Neural cell (in vitro differentiated cells): Measurements from ENCODE around the gene ARHGAP25. TPM values are rescaled to one million over a fixed set of nuclear protein-coding genes. Genes with fewer than 3 reads are reported as not detected.

Experiments
- H2AFZ ChIP-seq: fragments of 200-600, 300-800 bp; sonication (generic), shearing (Covaris generic); 2 replicates; pipeline ENCODE4 v1.6.0; 2014; ENCODE audit warnings: low read depth, mild to moderate bottlenecking, antibody characterized with exemption, low read length, moderate library complexity
- H3F3A ChIP-seq: fragments of 200-600 bp; shearing (Covaris generic); 2 replicates; pipeline ENCODE4 v1.6.1; 2016; ENCODE audit warnings: mild to moderate bottlenecking, moderate library complexity, mixed read lengths, antibody characterized with exemption, low read length; ENCODE audit not compliant: insufficient read depth, poor library complexity, severe bottlenecking
- H3K27ac ChIP-seq: fragments of 200-600, 300-800 bp; sonication (generic), shearing (Covaris generic); 2 replicates; pipeline ENCODE4 v1.5.1; 2014; ENCODE audit warnings: mild to moderate bottlenecking, low read length, moderate library complexity
- H3K27me3 ChIP-seq: fragments of 300-800, 200-600 bp; sonication (generic), shearing (Covaris generic); 2 replicates; pipeline ENCODE4 v1.6.0; 2014; ENCODE audit warnings: mild to moderate bottlenecking, low read depth, low read length, moderate library complexity; ENCODE audit not compliant: insufficient read depth
- H3K36me3 ChIP-seq: fragments of 300-800, 200-600 bp; sonication (generic), shearing (Covaris generic); 2 replicates; pipeline ENCODE4 v1.5.1; 2014; ENCODE audit warnings: mild to moderate bottlenecking, antibody characterized with exemption, low read length, moderate library complexity; ENCODE audit not compliant: insufficient read depth
- H3K4me2 ChIP-seq: fragments of 300-800, 200-600 bp; sonication (generic), shearing (Covaris generic); 2 replicates; pipeline ENCODE4 v1.6.0; 2014; ENCODE audit warnings: mild to moderate bottlenecking, low read length
- H3K4me3 ChIP-seq: fragments of 300-800, 200-600 bp; sonication (generic), shearing (Covaris generic); 2 replicates; pipeline ENCODE4 v1.5.1; 2014; ENCODE audit warnings: mild to moderate bottlenecking, low read length, moderate library complexity
- H3K79me2 ChIP-seq: fragments of 200-600 bp; shearing (Covaris generic); replicated peaks from 2 replicates; pipeline ENCODE4 v1.6.0; 2014; ENCODE audit warnings: mild to moderate bottlenecking, low read length, moderate library complexity; ENCODE audit not compliant: insufficient read depth
- H3K9ac ChIP-seq: fragments of 300-800, 200-600 bp; sonication (generic), shearing (Covaris generic); 2 replicates; pipeline ENCODE4 v1.6.1; 2016; ENCODE audit warnings: mild to moderate bottlenecking, low read length, mixed read lengths
- H3K9me2 ChIP-seq: fragments of 200-600 bp; shearing (Covaris generic); 2 replicates; pipeline ENCODE4 v1.6.1; 2016; ENCODE audit warnings: mild to moderate bottlenecking, low read length, mixed read lengths; ENCODE audit not compliant: insufficient read depth
- H3K9me3 ChIP-seq: fragments of 200-600, 300-800 bp; sonication (generic), shearing (Covaris generic); 2 replicates; pipeline ENCODE4 v1.6.1; 2016; ENCODE audit warnings: mild to moderate bottlenecking, mixed run types, low read length, moderate library complexity, mixed read lengths
- H4K20me1 ChIP-seq: fragments of 200-600 bp; shearing (Covaris generic); 2 replicates; pipeline ENCODE4 v1.6.1; 2016; ENCODE audit warnings: mild to moderate bottlenecking, mixed run types; ENCODE audit not compliant: insufficient read depth
- EP300 ChIP-seq: fragments of 450-650 bp; conservative IDR thresholded peaks from 2 replicates; pipeline ENCODE4 v1.6.1; 2014; ENCODE audit warnings: antibody characterized with exemption, mild to moderate bottlenecking, moderate library complexity; ENCODE audit not compliant: poor library complexity, severe bottlenecking
- EZH2 ChIP-seq: fragments of 200-600, 300-800 bp; shearing (Covaris generic), sonication (generic); IDR thresholded peaks from 2 replicates; pipeline ENCODE4 v1.6.1; 2014; ENCODE audit warnings: antibody characterized with exemption, low read length, borderline replicate concordance, mild to moderate bottlenecking; ENCODE audit not compliant: insufficient read depth, poor library complexity, severe bottlenecking
- MXI1 ChIP-seq: fragments of 450-650 bp; conservative IDR thresholded peaks from 2 replicates; pipeline ENCODE4 v1.6.1; 2014; ENCODE audit warnings: antibody characterized with exemption, mild to moderate bottlenecking; ENCODE audit not compliant: poor library complexity, severe bottlenecking
- POLR2AphosphoS5 ChIP-seq: IDR thresholded peaks from 2 replicates; pipeline ENCODE4 v1.6.1; 2012
- RAD21 ChIP-seq: fragments of 450-650 bp; conservative IDR thresholded peaks from 2 replicates; pipeline ENCODE4 v1.6.1; 2014; ENCODE audit warnings: antibody characterized with exemption, mild to moderate bottlenecking, moderate library complexity
- REST ChIP-seq: IDR thresholded peaks from 2 replicates; pipeline ENCODE4 v1.6.1; 2012; ENCODE audit warnings: borderline replicate concordance
- TAF1 ChIP-seq: IDR thresholded peaks from 2 replicates; pipeline ENCODE4 v1.6.1; 2012; ENCODE audit warnings: low read depth
- polyA plus RNA-seq: library from polyadenylated mRNA; depleted of rRNA; stranded (reverse); fragments of >200 nt; gene quantifications from 2 replicates; pipeline ENCODE4 v1.2.3, GENCODE V29; 2014
- TF ChIP-seq, protein P1 (sequence below): fragments of 450-650 bp; IDR thresholded peaks from 2 replicates; pipeline ENCODE4 v1.5.1; 2014; ENCODE audit warnings: antibody characterized with exemption, mild to moderate bottlenecking, moderate library complexity; ENCODE audit not compliant: poor library complexity, severe bottlenecking

The ARHGAP25 gene
- polyA plus RNA-seq, 1 donor from 2014 or later: not detected

DNA sequence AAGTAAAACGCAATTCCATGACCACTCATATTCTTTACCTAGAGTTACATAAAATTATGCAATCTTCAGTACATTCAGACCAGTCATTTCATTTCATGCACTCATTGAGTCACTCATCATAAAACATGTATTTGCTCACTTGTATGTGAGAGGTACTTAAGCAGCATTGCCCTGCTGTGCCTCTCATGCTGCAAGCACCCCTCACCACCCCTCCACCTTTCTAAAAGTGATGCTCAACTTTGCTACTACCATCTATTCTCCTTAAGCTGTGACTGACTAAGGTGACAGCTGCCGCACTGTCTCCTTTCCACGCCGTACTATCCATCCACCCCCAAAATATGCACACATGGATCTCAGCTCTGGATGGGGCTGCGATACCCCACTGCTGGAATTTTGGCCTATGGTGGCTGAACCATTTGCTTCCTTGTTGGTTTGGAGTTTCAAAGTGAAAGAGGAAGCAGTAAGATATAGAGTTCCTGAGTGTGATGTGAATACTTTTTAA is 7.2 kb downstream of the ARHGAP25 start:
- no peak overlapping the region for H3K4me2 ChIP-seq
- no peaks in the 10 kb centered on the region for H4K20me1 ChIP-seq
- H3K27ac ChIP-seq: no peak overlapping the region

GRCh38 chr2:68742626-68743415 is 8.2 kb downstream of the ARHGAP25 start:
- H3F3A ChIP-seq: no peaks in the 10 kb centered on the region
- H3K36me3 ChIP-seq: no peaks in the 10 kb centered on the region
- no peaks in the 10 kb centered on the region for H3K79me2 ChIP-seq
- no peaks in the 10 kb centered on the region for H3K9me3 ChIP-seq
- no peaks in the 10 kb centered on the region for H3K9me2 ChIP-seq
- H3K9ac ChIP-seq: no peak overlapping the region
- H3K27ac ChIP-seq: no peak overlapping the region
- no peak overlapping the region for H2AFZ ChIP-seq
- no peak overlapping the region for H3K4me2 ChIP-seq
- H3K4me3 ChIP-seq: no peak overlapping the region
- no peaks in the 10 kb centered on the region for H3K27me3 ChIP-seq
- no peaks in the 10 kb centered on the region for H4K20me1 ChIP-seq
- no peak for TF ChIP-seq EP300
- no peak for TF ChIP-seq POLR2AphosphoS5
- TF ChIP-seq TAF1: no peak
- no peak for TF ChIP-seq MXI1
- no peak for TF ChIP-seq REST
- no peak for TF ChIP-seq RAD21
- TF ChIP-seq, protein P1, sequence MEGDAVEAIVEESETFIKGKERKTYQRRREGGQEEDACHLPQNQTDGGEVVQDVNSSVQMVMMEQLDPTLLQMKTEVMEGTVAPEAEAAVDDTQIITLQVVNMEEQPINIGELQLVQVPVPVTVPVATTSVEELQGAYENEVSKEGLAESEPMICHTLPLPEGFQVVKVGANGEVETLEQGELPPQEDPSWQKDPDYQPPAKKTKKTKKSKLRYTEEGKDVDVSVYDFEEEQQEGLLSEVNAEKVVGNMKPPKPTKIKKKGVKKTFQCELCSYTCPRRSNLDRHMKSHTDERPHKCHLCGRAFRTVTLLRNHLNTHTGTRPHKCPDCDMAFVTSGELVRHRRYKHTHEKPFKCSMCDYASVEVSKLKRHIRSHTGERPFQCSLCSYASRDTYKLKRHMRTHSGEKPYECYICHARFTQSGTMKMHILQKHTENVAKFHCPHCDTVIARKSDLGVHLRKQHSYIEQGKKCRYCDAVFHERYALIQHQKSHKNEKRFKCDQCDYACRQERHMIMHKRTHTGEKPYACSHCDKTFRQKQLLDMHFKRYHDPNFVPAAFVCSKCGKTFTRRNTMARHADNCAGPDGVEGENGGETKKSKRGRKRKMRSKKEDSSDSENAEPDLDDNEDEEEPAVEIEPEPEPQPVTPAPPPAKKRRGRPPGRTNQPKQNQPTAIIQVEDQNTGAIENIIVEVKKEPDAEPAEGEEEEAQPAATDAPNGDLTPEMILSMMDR: no peak

More for the DNA sequence above, 7.2 kb downstream of the ARHGAP25 start:
- TF ChIP-seq EZH2: no peak
- TF ChIP-seq, protein P1: no peak
- TF ChIP-seq TAF1: no peak
- TF ChIP-seq REST: no peak
- no peak for TF ChIP-seq EP300
- no peak for TF ChIP-seq RAD21
- no peak for TF ChIP-seq POLR2AphosphoS5
- H3K79me2 ChIP-seq: no peaks in the 10 kb centered on the region
- no peak overlapping the region for H2AFZ ChIP-seq
- no peaks in the 10 kb centered on the region for H3K9me2 ChIP-seq
- H3F3A ChIP-seq: no peaks in the 10 kb centered on the region
- H3K4me3 ChIP-seq: no peak overlapping the region
- H3K36me3 ChIP-seq: no peaks in the 10 kb centered on the region
- H3K9ac ChIP-seq: no peak overlapping the region
- H3K9me3 ChIP-seq: no peaks in the 10 kb centered on the region
- no peaks in the 10 kb centered on the region for H3K27me3 ChIP-seq
